ENCODE data around the gene BID. TPM values are rescaled to one million over a fixed set of nuclear protein-coding genes. Genes with fewer than 3 reads are reported as not detected.

The BID gene
- total RNA-seq, 1 experiment from 2014 or later = 58.2 TPM

GRCh38 chr22:17749605-17750395, 24.5 kb downstream of the BID start:
- Histone ChIP-seq H3K9ac (ENCODE audit: low read length) (no peak overlapping the region), H2AFZ (ENCODE audit: low read depth, low read length, poor library complexity, severe bottlenecking) (no peak overlapping the region), H3K4me3 (replicated peaks in 1 of 2; ENCODE audit: low read depth in 1 of 2, low read length in 2 of 2) (no peak overlapping the region), H3K4me2 (ENCODE audit: low read length) (no peak overlapping the region), H3K27me3 (ENCODE audit: insufficient read depth, low read length) (no peaks in the 10 kb centered on the region), H3K9me3 (ENCODE audit: control insufficient read depth in 1 of 2, insufficient read depth in 1 of 2, low read depth in 1 of 2, low read length in 2 of 2) (no peaks in the 10 kb centered on the region), H3K4me1 (ENCODE audit: control insufficient read depth in 1 of 2, insufficient read depth in 2 of 2, low read length in 2 of 2) (peaks cover 0 to 10% of the 10 kb centered on the region in 2 experiments; a peak in 1 of 4 replicates), H3K27ac (ENCODE audit: low read depth, low read length) (no peak overlapping the region), H4K20me1 (ENCODE audit: insufficient read depth) (no peaks in the 10 kb centered on the region), H3K9me2 (ENCODE audit: insufficient read depth) (no peaks in the 10 kb centered on the region), H3K79me2 (ENCODE audit: insufficient read depth, low read length) (peaks cover 7% of the 10 kb centered on the region; the same call in 1 of the 2 replicates), H3K36me3 (ENCODE audit: control insufficient read depth in 1 of 2, insufficient read depth in 2 of 2, low read length in 2 of 2) (no peaks in the 10 kb centered on the region; a peak in 1 of 4 replicates)
- TF ChIP-seq EZH2phosphoT487 (IDR thresholded peaks at IDR 0.05; ENCODE audit: borderline replicate concordance) = no peak
- no peak for TF ChIP-seq FOSL1 (IDR thresholded peaks at IDR 0.05; ENCODE audit: low read depth)
- TF ChIP-seq SRF (IDR thresholded peaks at IDR 0.05; ENCODE audit: low read depth) = no peak
- no peak for TF ChIP-seq TCF7L2 (IDR thresholded peaks at IDR 0.05; ENCODE audit: borderline replicate concordance, extremely low read depth, insufficient read depth, insufficient read length)
- TF ChIP-seq, protein P1, sequence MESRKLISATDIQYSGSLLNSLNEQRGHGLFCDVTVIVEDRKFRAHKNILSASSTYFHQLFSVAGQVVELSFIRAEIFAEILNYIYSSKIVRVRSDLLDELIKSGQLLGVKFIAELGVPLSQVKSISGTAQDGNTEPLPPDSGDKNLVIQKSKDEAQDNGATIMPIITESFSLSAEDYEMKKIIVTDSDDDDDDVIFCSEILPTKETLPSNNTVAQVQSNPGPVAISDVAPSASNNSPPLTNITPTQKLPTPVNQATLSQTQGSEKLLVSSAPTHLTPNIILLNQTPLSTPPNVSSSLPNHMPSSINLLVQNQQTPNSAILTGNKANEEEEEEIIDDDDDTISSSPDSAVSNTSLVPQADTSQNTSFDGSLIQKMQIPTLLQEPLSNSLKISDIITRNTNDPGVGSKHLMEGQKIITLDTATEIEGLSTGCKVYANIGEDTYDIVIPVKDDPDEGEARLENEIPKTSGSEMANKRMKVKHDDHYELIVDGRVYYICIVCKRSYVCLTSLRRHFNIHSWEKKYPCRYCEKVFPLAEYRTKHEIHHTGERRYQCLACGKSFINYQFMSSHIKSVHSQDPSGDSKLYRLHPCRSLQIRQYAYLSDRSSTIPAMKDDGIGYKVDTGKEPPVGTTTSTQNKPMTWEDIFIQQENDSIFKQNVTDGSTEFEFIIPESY (IDR thresholded peaks at IDR 0.05; ENCODE audit: extremely low read depth, insufficient replicate concordance, low read length) = no peak
- TF ChIP-seq ZNF274 (IDR thresholded peaks at IDR 0.05; ENCODE audit: low read depth, low read length) = no peak
- intact Hi-C loops (cut with micrococcal nuclease) = no loop called here
- ChIA-PET POLR2A (no interaction called here), RAD21 (ENCODE audit: low non-redundant PET in 1 of 2, low total read pairs in 2 of 2, uncharacterized antibody in 2 of 2, unreplicated experiment in 2 of 2) (no interaction called here), CTCF (interaction anchor here (1.1 kb wide), 1 partner anchor 35 kb away, joined by 3 read pairs; no protein-coding TSS in a partner anchor)
- BruUV-seq (replicated peaks) = no TSS peak
- DNase-seq (ENCODE audit: low read depth, low spot score) (no peak), ATAC-seq (no peak)
